COLO668 (cell line): ENCODE data around the gene FBXW9.
"Not testable (repeated sequence)": the region's sequence is repeated elsewhere in the genome, so short reads cannot be mapped to it uniquely, and the experiment has no call there.

Source experiments
- DNase-seq: peaks from one replicate; lab custom pipeline; 2025; ENCODE audit not compliant: unreplicated experiment; lab: John Stamatoyannopoulos, UW

The FBXW9 gene

GRCh38 chr19:12681074-12681987 lies 15.1 kb downstream of the FBXW9 start, which contains the start of gene DHPS:
TSS of gene DHPS (minus strand) at chr19:12681880. CDS start at chr19:12681766, 114 bp downstream.
- DNase-seq, result peak; percentile 95

- no peak for DNase-seq
These were observed 16.4 kb downstream of the FBXW9 start for GRCh38 chr19:12680034-12680433.

- not testable (repeated sequence) for DNase-seq
These were observed 18.4 kb downstream of the FBXW9 start for GRCh38 chr19:12678039-12678438.

- no peak for DNase-seq
These were observed 19.5 kb downstream of the FBXW9 start for GRCh38 chr19:12676928-12677327.

GRCh38 chr19:12676384-12676792 lies 20.0 kb downstream of the FBXW9 start:
- DNase-seq, result peak; percentile 85

GRCh38 chr19:12675940-12676339 lies 20.5 kb downstream of the FBXW9 start:
- no peak for DNase-seq

GRCh38 chr19:12675399-12675798 lies 21.0 kb downstream of the FBXW9 start:
- DNase-seq, result no peak

GRCh38 chr19:12672744-12673143 lies 23.7 kb downstream of the FBXW9 start:
- no peak for DNase-seq

- no peak for DNase-seq
These were observed 26.1 kb downstream of the FBXW9 start for GRCh38 chr19:12670159-12670928.

GRCh38 chr19:12669270-12670158 lies 26.9 kb downstream of the FBXW9 start:
- DNase-seq, result peak; percentile 76

GRCh38 chr19:12668932-12669269 lies 27.5 kb downstream of the FBXW9 start:
- DNase-seq, result peak; percentile 26

GRCh38 chr19:12668346-12668745 lies 28.1 kb downstream of the FBXW9 start:
- DNase-seq, result no peak

- no peak for DNase-seq
These were observed 28.6 kb downstream of the FBXW9 start for GRCh38 chr19:12667731-12668302.

- peak; percentile 84 for DNase-seq
These were observed 30.0 kb downstream of the FBXW9 start, which contains the start of the genes MAN2B1 and WDR83 for GRCh38 chr19:12666265-12667048. TSS of gene MAN2B1 (minus strand) at chr19:12666742. CDS start at chr19:12666701, 41 bp downstream. TSS of gene WDR83 (plus strand) at chr19:12666807. CDS start at chr19:12669791, 2,984 bp downstream.

GRCh38 chr19:12665671-12666264 lies 30.7 kb downstream of the FBXW9 start:
- DNase-seq, result no peak

- DNase-seq, result no peak
These were observed 31.2 kb downstream of the FBXW9 start for GRCh38 chr19:12665281-12665573.

GRCh38 chr19:12664406-12665280 lies 31.8 kb downstream of the FBXW9 start:
- DNase-seq, result no peak

- DNase-seq, result no peak
These were observed 35.5 kb downstream of the FBXW9 start for GRCh38 chr19:12660980-12661379.
